Measurements from ENCODE around the gene GOLGA7B. TPM values are rescaled to one million over a fixed set of nuclear protein-coding genes. Genes with fewer than 3 reads are reported as not detected.
"Not testable (repeated sequence)": the region's sequence is repeated elsewhere in the genome, so short reads cannot be mapped to it uniquely, and the experiment has no call there.

The GOLGA7B gene
- polyA plus RNA-seq, 12 donors, result 0.04 to 0.65 (median 0.22) TPM; not detected in 2

GRCh38 chr10:97830064-97830463 lies 19.6 kb upstream of the GOLGA7B start:
- DNase-seq, result no peak

DNA sequence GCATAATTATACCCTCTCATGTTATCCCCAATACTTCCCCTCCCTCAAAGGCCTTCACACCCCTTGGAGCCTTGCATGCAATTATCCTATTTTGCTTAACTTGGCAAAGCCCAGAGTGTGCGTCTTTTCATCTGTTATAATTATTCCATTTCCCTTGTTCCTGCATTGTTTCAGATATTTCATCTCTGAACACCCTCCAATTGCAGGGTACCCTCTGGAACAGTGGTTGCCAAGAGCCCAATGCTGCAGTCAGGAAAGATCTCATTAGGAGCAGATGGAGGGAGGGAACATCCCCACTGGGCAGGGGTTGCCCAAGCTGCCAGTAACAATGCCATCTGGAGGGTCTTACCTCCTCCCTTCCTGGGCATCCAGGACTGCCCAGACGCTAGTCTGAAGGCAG lies 18.4 kb upstream of the GOLGA7B start:
- DNase-seq, result no peak

DNA sequence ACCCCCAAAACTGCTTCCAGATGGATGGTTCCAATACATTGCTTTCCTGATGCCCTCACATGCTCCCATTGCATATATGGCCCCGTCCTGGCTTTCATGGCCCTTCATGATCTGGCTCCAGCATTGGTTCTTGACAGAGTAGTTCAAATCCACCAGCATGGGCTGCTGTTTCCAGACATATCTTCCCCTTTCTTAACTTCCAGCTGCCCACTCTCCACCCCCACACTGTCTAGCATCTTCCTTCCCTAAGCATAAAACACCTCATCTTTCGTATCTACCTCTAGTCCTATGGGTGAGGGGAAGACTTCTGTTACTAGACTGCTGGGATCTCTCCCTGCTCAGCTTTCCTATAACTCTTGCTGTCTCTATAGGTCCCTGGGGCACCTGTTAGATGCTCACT lies 13.2 kb upstream of the GOLGA7B start:
- no peak for DNase-seq

GRCh38 chr10:97838091-97838490 lies 11.6 kb upstream of the GOLGA7B start:
- DNase-seq, result no peak

DNA sequence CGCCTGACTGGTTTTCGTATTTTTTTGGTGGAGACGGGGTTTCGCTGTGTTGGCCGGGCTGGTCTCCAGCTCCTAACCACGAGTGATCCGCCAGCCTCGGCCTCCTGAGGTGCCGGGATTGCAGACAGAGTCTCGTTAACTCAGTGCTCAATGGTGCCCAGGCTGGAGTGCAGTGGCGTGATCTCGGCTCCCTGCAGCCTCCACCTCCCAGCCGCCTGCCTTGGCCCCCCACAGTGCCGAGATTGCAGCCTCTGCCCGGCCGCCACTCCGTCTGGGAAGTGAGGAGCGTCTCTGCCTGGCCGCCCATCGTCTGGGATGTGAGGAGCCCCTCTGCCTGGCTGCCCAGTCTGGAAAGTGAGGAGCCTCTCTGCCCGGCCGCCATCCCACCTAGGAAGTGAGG lies 8.5 kb upstream of the GOLGA7B start:
- not testable (repeated sequence) for DNase-seq

DNA sequence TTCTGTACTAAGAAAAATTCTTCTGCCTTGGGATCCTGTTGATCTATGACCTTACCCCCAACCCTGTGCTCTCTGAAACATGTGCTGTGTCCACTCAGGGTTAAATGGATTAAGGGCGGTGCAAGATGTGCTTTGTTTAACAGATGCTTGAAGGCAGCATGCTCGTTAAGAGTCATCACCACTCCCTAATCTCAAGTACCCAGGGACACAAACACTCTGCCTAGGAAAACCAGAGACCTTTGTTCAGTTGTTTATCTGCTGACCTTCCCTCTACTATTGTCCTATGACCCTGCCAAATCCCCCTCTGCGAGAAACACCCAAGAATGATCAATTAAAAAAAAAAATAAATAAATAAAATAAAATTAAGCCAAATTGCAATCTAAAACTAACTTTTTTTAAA lies 7.5 kb upstream of the GOLGA7B start:
- DNase-seq, result not testable (repeated sequence)

DNA sequence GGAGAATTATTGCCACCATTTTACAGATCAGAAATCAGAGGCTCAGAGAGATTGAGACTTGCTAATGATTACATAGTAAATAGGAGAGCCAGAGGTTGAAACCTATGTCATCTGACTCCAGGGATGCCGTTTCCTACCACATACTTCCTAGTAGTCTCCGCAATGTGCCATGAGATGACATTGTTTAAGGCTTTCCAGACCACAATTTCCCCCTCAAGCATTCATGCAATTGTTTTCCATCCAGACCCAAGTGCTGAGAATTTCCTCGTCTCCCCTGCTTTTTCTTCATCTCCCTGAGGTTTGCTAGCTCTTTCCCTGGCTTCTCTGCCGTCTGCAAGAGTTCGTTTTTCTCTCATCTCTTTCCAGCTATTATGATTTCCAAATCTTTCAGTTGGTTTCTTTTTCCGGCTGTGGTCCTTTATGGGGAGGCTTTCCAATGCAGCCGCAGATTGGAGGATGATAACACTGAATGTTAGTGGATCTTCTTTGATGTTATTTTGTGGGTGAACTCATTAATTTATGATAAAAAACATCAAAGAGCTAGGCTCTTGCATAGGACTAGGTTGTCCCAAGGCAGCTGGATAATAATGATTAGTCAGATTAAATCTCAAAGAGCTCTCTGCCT lies 6.9 kb upstream of the GOLGA7B start:
- DNase-seq, result no peak

GRCh38 chr10:97843281-97843671 lies 6.4 kb upstream of the GOLGA7B start:
- DNase-seq, result no peak

DNA sequence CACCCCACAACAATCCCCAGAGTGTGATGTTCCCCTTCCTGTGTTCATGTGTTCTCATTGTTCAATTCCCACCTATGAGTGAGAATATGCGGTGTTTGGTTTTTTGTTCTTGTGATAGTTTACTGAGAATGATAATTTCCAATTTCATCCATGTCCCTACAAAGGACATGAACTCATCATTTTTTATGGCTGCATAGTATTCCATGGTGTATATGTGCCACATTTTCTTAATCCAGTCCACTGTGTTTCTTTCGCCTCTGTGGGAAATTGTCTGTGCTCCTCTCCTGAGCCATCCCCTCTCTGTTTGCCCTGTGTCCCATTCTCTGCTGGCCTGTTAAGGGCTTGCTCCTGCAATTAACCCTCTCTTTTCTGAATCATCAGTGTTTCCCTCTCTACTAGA lies 5.7 kb upstream of the GOLGA7B start:
- not testable (repeated sequence) for DNase-seq

DNA sequence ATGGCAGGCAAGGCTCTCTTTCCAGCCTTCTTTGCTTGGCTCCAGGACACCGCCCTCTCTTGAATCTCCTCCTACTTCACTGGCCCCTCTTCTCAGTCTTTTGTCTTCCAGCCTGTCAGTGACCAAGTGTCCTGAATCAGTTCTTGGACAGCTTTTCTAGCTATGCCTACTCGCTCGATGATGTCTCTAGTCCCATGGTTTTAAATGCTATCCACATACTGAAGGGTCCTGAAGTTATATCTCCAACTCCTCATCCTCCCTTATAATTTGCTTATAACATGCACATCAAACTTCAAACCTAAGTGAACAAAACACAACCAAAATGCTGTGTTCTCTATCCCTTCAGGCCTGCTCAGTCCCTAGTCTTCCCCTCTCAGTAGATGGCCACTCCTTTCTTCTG lies 5.0 kb upstream of the GOLGA7B start:
- no peak for DNase-seq

DNA sequence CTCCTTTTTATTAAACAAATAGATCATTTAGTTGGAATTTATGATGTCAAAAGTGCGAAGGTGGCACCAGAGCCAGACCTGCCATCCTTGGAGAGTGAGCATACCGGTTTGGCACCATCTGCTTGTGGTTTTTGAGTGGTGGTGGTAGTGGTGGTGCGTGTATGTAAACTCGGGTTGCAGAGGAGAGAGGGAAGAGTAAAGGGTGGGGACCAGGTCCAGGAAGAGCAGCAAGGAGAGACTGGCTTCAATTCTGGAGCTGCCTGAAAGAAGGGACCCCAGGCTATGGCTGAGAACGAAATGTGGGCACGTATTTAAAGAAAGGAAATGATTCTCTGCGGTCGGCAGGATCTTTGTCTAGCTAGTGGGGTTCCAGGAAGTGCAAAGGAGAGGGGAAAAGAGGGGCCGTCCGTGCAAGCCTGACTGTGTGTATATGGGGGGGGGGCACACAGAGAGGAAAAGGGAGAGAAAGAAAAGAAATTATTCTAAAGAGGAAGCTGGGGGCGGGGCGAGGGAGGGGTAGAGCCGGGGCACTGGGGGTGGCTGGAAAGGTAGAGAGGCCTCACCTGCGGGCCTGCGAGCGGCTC lies 448 bp upstream of the GOLGA7B start:
- DNase-seq, result no peak

GRCh38 chr10:97850446-97850845 lies 803 bp downstream of the GOLGA7B start:
- DNase-seq, result no peak

GRCh38 chr10:97851341-97852001 lies 1.8 kb downstream of the GOLGA7B start:
- no peak for DNase-seq

- DNase-seq, result no peak
Measured at GRCh38 chr10:97852277-97852676, 2.6 kb downstream of the GOLGA7B start.

DNA sequence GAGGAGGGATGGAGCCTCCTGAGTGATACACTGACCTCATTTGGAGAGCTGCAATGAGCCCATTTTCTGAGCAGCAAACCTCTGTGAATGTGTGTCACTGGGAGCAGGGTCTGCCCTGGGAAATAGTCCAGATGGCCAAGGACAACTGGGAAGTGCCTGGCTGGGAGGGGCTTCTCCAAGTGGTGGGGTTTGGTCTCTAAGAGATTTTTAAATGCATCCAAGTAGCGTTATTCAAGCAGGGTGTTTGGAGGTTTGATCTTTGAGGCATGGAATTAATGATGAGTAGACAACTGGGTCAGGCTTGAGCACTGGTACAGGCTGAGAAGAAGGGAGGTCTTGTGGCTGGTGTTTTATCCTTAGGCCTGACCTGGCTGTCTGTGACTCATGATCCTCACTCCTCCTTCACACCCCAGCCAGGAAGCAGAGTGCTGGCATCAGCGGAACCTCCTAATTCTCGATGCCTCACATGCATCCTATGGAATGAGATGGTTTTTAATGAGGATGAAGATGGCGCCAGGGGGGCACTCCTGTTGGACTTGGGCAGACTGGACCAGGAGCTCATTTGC lies 3.3 kb downstream of the GOLGA7B start:
- DNase-seq, result no peak

- DNase-seq, result no peak
Measured at GRCh38 chr10:97854743-97855142, 5.1 kb downstream of the GOLGA7B start.

- no peak for DNase-seq
Measured at GRCh38 chr10:97858001-97858439, 8.4 kb downstream of the GOLGA7B start.

DNA sequence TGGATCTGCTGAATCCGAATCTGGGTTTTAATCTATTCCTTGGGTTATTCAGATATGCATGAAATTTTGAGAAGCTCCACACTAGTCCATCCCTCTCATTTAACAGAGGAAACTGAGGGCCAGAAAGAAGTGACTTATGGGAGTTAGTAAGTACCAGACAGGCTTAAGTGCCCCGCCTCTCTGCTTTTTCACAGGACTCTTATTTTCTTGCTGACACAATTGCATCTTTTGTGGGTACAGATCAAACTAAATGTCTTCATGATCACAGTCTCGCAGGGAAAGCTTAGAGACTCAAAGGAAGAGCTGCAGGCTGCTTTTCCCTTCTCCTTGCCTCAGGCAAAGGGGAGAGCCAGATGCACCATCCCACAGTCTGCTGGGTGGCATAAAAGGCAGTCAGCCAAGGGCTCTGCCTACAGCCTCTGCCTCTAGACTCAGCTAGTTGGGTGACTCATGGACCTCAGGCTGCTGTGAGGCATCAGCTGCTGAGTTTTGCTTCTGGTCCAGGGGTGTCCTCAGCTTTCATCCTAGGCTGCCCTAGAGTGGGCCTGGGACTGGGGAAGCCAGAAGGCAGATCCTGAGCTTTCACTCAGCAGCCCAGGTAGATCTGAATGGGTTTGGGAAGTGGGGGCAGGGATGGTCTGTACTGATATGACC lies 11.6 kb downstream of the GOLGA7B start:
- DNase-seq, result no peak

DNA sequence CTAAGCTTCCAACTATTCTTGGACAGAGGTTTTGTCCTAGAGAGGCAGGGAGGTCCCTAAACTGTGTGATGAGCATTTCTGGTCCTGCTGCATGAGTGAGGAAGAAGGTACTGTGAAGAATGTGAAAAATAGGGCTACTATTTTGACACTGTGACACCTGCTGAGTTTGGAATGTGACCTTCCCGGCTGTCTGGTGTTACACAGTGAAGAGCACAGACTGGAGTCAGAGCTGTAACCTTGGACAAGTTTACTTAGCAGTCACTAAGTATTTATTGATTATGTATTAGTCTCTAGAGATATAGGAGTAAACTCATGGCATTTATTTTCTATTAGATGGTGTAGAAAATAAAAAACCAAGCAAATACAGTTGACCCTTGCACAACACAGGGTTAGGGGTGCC lies 12.3 kb downstream of the GOLGA7B start:
- no peak for DNase-seq

GRCh38 chr10:97863808-97864207 lies 14.2 kb downstream of the GOLGA7B start:
- no peak for DNase-seq

DNA sequence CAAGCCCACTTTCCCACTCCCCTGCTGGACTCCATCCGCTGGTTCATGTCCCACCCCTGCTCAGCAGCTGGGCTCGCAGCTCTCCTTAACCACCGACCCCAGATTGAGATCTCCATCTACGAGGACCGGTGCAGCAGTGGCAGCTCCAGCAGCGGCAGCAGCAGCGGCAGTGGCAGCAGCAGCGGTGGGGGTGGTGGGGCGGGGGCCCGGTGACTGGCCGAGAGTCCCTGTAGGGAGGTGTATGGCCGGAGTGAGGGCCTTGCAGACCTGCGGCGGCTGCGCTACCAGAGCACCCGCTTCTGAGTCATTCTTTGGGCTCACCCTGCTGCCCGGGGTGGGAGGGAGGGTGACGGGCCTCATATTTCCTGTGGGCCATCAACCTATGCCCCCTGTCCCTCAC lies 15.8 kb downstream of the GOLGA7B start:
- DNase-seq, result no peak

DNA sequence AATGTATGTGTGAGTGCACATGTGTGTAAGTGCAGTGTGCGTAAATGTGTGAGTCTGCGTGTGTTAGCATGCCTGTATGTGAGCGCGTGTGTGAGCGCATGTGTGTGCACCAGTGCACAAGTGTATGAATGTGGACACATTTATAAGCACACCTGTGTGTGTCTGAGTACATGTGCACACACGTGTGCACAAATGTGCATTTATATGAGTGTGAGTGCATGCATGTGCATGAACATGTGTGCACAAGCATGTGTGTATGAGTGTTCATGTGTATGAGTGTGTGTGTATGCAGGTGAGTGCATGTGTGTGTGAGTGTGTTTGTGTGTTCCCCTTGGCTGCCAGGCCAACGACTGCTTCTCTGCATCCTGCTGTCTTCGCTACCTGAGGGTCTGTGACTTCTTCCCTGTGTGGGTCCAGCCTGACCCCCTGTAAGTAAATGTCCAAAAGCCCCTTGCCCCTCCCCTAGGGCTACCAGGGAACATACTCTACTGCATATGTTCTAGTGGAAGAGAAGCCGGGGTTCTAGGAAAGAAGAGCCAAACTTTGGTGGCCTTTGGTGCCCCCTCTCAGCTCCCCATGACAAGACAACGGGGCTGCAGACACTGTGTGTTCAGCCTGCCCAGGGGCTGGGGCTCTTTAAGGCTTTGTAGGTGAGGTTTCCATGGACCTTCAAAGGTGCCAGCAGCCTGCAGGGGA lies 17.0 kb downstream of the GOLGA7B start:
- no peak for DNase-seq

All from muscle of arm (tissue), 12 donors.